Esophagus muscularis mucosa (tissue), 4 donors: Measurements from ENCODE around the gene SGIP1.

ENCODE experiments used
- CTCF ChIP-seq, 3 experiments: fragments of 200-600 bp in 2 of 3; fragments of 450-650 bp in 1 of 3; sonication (generic) in 2 of 3; IDR thresholded peaks; one replicate each; pipeline ENCODE4 v1.5.1; 2017 to 2019; ENCODE audit warnings: antibody characterized with exemption in 3 of 3, mild to moderate bottlenecking in 2 of 3, moderate library complexity in 1 of 3
- EP300 ChIP-seq: sonication (generic); formaldehyde crosslinking; IDR thresholded peaks from one replicate; pipeline ENCODE4 v1.6.1; 2017; ENCODE audit warnings: antibody characterized with exemption
- POLR2A ChIP-seq: fragments of 450-650 bp; IDR thresholded peaks from one replicate; pipeline ENCODE4 v1.6.1; 2017; ENCODE audit warnings: antibody characterized with exemption, moderate library complexity, mild to moderate bottlenecking, low read depth
- POLR2AphosphoS5 ChIP-seq, 2 donors: sonication (generic); formaldehyde crosslinking; IDR thresholded peaks; one replicate each; pipeline ENCODE4 v1.6.1; 2017; ENCODE audit warnings: antibody characterized with exemption in 2 of 2

- TF ChIP-seq CTCF (IDR thresholded peaks at IDR 0.05) (no peak), POLR2A (no peak), EP300 (no peak), POLR2AphosphoS5 (IDR thresholded peaks at IDR 0.05) (no peak)
Measured at GRCh38 chr1:66760506-66760905, 226.6 kb downstream of the SGIP1 start.
